Measurements from ENCODE around the gene ZNF195.
"Not testable (repeated sequence)": the region's sequence is repeated elsewhere in the genome, so short reads cannot be mapped to it uniquely, and the experiment has no call there.

The ZNF195 gene

DNA sequence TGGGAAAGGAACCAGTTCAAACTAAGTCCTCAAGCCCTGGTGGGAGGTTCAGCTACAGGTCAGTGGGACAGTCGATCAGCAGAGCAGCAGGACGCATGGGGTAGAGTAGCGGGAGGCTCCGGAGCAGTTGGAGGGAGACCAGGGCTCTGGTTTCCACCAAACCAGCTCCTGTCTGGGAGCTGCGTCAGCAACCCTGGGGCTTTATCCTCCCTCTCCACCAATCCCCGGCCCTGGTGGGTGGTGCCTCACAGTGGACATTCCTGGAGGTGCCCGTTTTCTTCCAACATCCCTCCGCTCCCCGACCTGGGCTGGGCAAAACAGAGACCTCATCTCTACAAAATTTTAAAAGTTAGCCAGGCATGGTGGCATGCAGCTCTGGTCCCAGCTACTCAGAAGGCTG is 32.4 kb downstream of the ZNF195 start:
- FAIRE-seq = no peak

DNA sequence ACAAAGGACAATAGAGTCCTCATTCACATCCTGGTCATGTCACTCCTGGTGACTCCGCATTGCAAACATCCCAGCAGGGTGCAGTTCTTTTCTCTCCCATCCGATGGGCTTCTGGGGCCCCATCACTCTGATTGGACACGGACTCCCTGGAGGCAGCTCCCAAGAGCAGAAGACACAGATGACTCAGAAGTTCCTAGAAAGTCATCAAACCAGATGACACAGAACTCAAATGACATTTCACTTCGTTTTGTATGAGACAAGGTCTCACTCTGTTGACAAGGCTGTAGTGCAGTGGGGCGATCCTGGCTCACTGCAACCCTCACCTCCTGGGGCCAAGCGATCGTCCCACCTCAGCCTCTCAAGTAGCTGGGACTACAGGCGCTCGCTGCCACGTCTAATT is 33.2 kb downstream of the ZNF195 start:
- FAIRE-seq = no peak

DNA sequence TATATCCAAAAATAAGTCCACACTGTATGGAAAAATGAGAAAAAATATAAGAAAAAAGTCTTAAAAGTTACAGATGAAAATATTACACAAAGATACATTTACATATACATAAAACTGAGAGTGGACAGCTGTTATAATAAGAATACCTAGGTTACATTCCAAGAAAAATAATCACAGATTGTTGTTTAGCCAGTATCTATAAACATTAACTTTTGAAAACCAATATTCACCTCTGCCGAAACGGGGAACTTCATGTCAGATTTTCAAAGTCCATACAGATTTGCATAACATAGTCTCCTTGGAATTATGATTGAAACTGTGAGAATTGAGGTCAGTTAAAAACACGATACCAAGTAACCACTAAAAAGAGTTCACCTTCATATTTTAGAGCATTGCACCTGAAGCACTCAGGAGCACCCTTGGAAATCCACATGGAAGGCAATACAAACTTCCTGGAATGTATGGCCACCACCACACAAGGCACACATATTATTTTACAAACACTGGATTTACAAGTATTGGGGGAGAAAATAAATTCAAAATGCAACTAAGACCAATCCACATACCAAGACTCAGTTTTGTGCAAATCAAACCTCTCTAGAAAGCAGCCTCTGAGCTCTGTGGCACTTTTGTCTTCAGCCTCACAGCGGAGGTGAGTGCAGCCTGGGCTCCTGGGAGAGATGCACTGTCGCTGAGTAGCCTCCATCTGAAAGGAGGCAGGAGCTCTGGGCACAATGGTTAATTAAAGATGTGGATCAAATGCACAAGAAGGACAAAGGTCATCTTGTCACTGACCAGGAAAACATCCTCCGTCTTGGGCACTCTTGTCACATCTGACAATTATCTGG is 34.4 kb downstream of the ZNF195 start:
- FAIRE-seq = no peak

- FAIRE-seq = no peak
Measured at GRCh38 chr11:3342709-3343108, 36.2 kb downstream of the ZNF195 start.

DNA sequence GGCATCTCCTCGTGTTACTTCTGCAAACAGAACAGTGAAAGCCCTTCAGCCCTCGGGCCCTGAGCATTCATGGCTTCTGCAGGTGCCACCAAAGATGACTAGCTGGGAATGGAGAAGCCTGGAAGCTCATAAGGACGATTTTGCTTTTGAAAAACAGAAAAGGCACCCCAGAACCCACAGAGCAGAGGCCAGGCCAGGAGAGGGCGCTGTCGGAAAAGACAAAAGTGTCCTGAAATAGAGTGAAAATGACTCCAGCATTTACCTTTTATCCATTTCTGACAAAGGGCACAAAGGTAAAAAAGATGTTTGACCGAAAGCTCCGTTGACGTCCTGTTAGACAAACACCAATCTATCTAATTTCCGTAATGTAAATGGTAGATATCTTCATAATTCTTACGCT is 37.6 kb downstream of the ZNF195 start:
- peak; percentile 70 for FAIRE-seq

GRCh38 chr11:3340025-3340424 is 38.9 kb downstream of the ZNF195 start:
- FAIRE-seq = no peak

DNA sequence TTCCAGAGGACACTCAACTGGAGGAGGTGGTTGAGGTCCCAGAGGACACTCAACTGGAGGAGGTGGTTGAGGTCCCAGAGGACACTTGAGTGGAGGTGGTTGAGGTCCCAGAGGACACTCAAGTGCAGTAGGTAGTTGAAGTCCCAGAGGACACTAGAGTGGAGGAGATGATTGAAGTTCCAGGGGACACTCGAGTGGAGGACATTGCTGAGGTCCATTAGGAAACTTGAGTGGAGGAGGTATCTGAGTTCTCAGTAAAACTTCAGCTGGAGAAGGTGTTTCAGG is 39.7 kb downstream of the ZNF195 start:
- FAIRE-seq = no peak

DNA sequence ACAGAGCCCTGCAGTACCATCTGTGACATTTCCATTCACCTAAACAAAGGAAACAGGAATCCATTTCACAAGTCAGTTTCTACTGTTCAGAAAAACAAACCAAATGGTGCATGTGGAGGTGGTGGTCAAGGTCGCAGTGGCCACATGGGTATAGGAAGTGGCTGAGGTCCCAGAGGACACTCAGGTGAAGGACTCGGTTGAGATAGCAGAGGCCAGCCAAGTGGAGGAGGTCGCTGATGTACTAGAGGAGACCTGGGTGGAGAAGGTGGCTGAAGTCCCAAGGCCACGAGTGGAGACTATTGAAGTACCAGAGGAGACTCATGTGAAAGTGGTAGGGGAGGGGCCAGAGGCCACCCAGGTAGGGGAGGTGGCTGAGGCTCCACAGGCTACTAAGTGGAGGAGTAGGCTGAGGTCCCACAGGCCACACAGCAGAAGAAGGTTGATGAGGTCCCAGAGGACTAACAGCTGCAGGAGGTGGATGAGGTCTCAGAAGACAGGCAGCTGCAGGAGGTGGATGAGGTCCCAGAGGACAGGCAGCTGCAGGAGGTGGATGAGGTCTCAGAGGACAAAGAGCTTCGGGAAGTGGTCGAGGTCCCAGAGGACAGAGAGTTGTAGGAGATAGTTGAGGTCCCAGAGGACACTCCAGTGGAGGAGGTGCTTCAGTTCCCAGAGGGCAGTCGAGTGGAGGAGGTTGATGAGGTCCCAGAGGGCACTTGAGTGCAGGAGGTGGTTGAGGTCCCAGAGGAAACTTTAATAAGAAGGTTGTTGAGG is 40.2 kb downstream of the ZNF195 start:
- FAIRE-seq = no peak

GRCh38 chr11:3336420-3336819 is 42.5 kb downstream of the ZNF195 start:
- not testable (repeated sequence) for FAIRE-seq

DNA sequence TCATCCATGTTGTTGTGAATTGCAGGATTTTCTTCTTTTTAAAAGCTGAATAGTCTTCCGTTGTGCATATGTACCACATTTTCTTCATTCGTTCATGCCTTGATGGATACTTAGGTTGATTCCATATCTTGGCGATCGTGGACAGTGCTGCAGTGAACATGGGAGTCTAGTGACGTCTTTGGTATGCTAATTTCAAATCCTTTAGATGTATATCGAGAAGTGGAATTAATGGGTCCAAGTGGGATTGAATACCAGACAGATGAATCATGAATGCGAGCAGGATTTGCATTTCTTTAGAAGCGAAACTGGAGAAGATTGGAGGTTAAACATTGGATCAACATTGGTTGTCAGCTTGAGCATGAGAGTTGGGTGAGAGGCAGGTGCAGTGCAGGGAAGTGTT is 45.8 kb downstream of the ZNF195 start:
- not testable (repeated sequence) for FAIRE-seq

DNA sequence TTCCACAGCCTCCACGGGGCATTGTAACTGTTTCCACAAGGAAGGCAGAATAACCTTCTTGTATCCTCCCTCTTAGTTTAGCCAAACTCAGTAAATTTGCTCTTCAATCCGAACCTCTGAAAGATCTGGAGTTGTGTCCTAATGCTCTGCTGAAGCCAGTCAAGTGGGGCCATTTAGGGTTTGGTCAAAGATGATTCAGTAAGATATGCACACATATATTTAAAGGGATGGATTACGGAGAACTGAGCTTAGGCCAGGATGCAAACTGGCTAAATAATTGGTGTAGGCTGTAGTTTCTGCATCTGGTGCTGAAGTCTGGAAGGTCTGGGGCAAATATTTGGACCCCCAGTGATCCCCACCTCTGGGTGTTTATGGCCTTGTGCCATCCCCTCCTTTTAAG is 47.9 kb downstream of the ZNF195 start:
- FAIRE-seq = not testable (repeated sequence)

GRCh38 chr11:3330064-3330463 is 48.9 kb downstream of the ZNF195 start:
- not testable (repeated sequence) for FAIRE-seq

DNA sequence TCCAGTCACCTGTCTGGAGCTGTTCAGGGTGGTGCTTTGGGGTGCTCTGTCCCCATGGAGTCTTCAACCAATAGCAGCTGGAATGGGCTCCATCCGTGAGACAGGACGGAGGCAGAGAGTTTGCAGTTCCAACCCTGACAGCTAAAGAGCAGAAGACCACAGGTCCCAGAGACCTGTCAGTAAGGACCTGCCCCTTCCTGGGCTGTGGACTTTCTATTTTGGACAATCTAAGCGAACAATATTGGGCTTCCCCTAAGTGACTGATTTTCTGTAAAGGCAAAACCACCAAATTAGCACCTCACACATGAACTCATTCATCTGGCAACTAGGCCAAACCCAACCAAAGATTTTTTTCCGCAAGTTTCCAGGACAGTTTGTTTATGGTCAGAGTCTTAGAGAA is 50.4 kb downstream of the ZNF195 start:
- not testable (repeated sequence) for FAIRE-seq

GRCh38 chr11:3326450-3326849 is 52.5 kb downstream of the ZNF195 start:
- not testable (repeated sequence) for FAIRE-seq

GRCh38 chr11:3324724-3325123 is 54.2 kb downstream of the ZNF195 start:
- FAIRE-seq = peak; percentile 96
